Hematopoietic multipotent progenitor cell treated with erythropoietin and hydrocortisone succinate and interleukin-3 and kit ligand, for 17 days (in vitro differentiated cells): ENCODE data around the gene CCDC200.
"Not testable (repeated sequence)": the region's sequence is repeated elsewhere in the genome, so short reads cannot be mapped to it uniquely, and the experiment has no call there.

Source experiments
- DNase-seq: peaks from one replicate; pipeline ENCODE4 v3.0.0-alpha.2; 2015; ENCODE audit warnings: low spot score

The CCDC200 gene

DNA sequence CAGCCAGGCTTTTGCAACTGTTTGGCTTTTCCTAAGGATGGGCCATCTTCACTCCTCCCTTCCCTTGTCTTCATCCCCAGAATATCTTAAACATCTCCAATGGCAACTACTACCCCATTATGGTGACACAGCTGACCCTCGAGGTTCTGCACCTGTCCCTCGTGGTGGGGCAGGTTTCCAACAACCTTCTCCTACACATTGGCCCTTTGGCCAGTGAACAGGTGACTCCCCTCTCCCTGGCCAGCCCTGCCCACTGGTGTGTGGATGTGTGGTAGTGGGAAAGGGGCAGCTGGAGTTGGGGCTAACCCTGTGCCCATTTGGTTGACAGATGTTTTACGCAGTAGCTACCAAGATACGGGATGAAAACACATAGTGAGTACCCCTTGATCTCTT is 12.1 kb downstream of the CCDC200 start:
- DNase-seq = no peak

DNA sequence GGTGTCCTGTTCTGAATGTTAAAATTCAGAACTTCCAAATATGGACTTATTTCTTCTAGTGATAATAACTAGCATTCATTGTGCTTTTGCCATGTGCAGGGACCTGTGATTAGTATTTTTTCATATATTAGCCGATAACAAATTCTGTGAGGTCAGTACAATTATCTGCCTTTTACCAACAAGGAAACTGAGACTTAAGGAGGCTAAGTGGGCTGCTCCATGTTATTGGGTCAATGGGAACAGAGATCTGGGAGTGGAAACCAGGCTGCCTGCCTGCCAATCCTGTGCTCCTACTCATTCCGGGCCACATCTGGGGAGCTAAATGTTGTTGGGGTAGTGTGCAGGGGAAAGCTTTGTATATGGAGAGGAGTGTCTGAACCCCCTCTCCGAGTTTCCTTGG is 13.1 kb downstream of the CCDC200 start:
- no peak for DNase-seq

DNA sequence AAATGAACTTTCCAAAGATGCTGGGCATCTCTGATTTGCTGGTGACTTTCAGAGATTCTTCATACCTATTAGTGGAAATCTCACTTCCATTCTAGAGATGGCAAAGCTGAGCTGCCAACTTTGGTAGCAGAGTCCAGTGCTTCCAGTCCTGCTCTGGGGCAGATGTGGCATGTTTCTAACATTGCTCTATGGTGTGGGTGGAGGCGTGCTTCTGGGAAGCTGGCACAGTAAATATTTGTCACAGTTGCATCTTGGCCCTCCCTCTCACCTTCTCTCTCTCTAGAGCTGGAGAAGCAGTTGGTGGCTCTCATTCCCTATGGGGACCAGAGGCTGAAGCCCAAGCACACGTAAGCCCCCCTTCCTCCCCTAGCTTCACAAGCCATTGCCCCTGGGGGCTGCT is 14.9 kb downstream of the CCDC200 start:
- DNase-seq = no peak

DNA sequence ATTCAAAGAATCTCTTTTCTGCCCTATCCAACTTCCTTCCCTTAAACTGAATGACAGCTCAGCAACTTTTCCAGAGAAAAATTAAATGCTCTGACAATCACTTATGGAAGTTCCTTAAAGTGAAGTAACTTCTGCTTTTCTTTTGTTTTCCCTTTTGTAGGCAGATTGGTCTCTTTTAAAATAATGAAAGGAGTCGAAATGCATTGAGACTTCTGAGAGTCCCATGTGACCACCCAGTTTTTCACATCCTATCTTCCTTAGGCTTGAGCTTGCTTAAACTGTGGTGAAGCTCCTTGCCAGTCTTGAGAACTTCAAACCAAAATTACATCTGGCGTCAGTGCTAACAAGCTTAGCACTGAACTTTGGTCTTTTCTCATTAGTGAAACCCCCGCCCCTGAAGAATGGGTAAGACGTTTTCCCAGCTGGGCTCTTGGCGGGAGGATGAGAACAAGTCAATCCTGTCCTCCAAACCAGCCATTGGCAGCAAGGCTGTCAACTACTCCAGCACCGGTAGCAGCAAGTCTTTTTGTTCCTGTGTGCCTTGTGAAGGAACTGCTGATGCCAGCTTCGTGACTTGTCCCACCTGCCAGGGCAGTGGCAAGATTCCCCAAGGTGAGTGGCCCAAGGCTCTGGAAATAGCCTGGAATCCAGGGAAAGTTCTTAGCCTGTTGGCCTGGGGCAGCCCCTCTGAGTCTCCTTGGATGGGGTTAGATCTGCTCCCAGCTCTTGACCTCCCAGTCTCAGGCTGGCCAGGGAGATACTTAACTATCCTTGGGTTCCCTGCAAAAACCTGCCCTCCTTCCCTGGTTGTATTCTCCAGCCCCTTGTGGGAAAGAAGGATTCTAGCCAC is 15.6 kb downstream of the CCDC200 start:
- no peak for DNase-seq

DNA sequence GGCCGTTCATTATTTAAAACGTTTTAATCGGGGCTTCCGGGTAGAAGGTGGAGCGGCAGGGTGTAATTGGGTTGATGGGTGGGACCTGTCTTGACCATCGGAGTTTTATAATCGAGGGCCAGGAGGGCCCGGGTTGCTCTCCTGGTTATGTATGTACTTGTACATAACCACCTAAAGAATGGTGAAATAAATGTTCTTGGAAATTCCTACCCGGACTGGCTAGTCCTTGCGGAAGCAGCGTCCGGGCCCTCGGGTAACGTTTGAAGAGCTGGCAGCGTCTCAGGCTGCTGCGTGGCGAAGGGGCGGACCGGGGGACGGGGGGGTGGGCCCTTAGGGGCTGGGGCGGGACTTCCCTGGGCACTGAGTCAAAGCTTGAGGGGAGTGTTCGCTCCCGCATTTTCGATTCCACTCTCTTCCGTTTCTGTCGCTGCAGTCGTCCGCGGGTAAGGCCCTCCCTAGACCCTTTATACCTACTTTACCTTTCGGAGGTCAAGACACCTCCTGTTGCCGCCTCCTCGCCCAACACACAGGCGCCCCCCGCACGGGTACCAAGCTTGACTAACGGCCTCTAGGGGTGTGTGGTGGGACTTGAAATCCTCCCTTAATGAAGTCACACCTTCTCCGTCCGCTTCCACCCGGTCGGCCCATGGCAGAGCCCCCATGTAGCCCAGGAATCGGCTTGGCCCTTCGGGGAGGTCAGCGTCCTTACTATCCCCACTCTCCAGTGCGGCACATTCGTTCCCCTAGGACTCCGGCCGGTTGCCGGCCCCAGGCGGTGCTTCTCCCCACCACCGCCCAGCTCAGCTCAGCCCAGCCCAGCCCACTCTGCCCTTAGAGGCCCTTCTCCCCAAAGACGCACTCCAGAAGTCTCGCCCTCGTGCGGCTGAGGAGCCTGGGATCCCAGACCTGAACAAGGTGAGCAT is 16.7 kb downstream of the CCDC200 start, which contains the start of gene TMEM106A:
Gene TMEM106A (plus strand): TSS at position 396 of the 923 bp plus-strand sequence. CDS start 1,167 bp downstream, outside the sequence.
- peak; percentile 50 for DNase-seq

DNA sequence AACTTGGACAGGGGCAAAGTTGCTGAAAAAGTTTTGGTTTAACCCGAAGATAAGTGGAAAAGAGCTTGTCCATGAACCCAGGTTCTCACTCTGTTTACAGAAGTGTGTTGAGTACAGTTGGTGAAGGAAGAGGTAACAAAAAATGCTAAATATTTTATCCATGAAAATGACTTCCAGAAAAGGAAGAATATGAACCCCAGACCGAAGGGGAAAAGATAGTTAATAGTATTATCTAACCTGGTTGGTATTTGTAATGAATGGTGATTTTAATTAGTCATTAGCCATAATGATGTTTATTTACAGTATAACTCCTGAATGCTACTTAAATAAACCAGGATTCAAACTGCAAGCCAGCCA is 17.3 kb downstream of the CCDC200 start:
- no peak for DNase-seq

DNA sequence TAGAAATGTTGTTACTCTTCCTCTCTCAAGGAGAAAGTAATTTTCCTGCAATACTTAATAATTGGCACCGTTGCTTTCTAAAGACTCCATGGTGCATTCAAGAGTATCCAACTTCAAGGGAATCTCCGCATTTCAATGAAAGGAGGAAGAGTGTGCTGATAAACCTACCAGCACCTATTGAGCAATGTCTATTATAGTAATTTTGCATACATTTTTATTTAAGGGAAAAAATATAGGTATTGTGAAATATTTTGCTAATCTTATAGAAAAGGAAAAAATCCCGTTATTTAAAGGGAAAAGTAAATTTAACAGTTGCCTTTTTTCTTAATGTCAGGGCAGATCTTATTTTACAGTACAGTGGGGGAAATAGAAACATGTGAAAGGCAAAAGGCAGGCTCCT is 17.8 kb downstream of the CCDC200 start:
- no peak for DNase-seq

DNA sequence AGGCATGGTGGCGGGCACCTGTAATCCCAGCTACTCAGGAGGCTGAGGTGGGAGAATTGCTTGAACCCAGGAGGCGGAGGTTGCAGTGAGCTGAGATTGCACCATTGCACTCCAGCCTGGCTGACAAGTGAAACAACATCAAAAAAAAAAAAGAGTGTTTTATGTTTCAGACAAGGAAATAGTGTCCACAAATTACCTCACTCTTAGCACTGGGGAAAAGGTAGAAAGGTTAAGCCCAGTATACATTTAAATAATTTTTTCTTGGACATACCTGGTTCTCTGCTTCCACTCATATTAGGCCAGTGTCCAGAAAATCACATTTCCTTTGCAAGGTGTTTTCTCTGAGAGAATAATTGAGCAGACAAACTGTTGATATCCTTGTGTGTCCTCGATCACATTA is 25.4 kb downstream of the CCDC200 start:
- DNase-seq = not testable (repeated sequence)

DNA sequence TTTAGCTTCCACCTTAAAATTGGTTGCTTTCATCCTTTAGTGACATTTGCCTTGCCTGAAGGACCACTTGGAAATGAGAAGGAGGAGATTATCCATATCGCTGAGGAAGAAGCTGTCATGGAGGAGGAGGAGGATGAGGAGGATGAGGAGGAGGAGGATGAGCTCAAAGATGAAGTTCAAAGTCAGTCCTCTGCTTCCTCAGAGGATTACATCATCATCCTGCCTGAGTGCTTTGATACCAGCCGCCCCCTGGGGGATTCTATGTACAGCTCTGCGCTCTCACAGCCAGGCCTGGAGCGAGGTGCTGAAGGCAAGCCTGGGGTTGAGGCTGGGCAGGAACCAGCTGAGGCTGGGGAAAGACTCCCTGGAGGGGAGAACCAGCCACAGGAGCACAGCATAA is 28.3 kb downstream of the CCDC200 start:
- no peak for DNase-seq

DNA sequence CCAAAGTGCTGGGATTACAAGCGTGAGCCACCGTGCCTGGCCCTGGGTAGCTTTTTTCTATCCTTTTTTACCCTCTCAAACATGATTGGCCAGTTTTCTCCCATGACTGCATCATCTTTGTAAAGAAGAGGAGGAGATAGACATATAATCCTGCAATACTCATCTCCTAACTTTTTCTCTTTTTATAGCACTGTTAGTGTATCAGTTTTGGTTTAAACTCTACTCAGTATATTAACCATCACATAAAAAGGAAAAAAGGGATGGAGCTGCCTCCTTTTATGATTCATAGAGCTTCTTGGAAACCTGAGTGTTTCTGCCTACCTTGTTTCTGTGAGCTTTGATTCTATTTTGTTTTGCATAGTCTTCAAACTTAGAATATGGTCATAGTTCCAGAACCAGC is 28.8 kb downstream of the CCDC200 start:
- DNase-seq = no peak

DNA sequence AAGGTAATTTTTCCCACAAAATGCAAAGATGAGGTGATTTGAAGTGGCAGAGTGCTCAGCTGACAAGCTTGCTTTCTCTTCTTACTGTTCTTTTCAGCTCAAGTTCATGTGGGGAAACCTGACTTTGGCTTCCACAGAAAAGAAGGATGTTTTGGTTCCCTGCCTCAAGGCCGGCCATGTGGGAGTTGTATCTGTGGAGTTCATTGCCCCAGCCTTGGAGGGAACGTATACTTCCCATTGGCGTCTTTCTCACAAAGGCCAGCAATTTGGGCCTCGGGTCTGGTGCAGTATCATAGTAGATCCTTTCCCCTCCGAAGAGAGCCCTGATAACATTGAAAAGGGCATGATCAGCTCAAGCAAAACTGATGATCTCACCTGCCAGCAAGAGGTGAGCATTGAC is 35.2 kb downstream of the CCDC200 start:
- DNase-seq = no peak

DNA sequence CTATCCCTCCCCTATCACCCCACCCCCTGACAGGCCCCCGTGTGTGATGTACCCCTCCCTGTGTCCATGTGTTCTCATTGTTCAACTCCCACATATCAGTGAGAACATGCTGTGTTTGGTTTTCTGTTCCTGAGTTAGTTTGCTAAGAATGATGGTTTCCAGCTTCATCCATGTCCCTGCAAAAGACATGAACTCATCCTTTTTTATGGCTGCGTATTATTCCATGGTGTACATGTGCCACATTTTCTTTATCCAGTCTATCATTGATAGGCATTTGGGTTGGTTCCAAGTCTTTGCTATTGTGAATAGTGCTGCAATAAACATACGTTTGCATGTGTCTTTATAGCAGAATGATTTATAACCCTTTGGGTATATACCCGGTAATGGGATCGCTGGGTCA is 41.8 kb downstream of the CCDC200 start:
- DNase-seq = not testable (repeated sequence)

DNA sequence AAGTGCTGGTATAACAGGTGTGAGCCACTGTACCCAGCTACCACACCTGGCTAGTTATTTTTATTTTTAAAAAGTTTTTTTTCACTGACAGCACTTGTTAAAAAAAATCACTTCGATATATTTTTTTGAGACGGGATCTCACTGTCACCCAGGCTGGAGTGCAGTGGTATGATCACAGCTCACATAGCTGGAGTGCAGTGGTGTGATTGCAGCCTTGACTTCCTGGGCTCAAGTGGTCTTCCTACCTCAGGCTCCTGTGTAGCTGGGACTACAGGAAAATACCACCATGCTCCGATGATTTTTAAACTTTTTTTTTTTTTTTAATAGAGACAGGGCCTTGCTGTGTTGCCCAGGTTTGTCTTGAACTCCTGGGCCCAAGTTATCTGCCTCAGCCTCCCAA is 44.5 kb downstream of the CCDC200 start:
- no peak for DNase-seq

DNA sequence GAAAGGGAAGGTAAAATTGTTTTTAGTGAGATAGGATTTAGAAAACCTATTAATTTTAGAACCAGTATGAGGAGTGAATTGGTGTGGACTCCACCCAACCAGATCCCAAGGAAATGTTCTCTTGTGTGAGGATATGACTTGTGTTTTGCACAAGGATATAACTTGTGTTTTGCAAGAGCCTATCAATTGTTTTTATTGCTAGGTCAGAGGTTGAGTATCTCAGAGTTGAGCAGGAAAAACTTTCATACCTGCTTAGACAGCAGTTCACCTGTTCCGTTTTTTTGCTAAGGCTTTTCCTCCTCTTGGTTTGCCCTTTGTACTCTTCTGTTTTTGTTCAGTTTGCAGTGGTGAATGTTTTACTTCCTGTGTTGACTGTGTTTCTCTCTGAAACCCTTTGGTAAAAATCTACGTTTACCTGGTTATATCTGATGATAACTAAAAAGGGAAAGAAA is 52.3 kb downstream of the CCDC200 start:
- no peak for DNase-seq

DNA sequence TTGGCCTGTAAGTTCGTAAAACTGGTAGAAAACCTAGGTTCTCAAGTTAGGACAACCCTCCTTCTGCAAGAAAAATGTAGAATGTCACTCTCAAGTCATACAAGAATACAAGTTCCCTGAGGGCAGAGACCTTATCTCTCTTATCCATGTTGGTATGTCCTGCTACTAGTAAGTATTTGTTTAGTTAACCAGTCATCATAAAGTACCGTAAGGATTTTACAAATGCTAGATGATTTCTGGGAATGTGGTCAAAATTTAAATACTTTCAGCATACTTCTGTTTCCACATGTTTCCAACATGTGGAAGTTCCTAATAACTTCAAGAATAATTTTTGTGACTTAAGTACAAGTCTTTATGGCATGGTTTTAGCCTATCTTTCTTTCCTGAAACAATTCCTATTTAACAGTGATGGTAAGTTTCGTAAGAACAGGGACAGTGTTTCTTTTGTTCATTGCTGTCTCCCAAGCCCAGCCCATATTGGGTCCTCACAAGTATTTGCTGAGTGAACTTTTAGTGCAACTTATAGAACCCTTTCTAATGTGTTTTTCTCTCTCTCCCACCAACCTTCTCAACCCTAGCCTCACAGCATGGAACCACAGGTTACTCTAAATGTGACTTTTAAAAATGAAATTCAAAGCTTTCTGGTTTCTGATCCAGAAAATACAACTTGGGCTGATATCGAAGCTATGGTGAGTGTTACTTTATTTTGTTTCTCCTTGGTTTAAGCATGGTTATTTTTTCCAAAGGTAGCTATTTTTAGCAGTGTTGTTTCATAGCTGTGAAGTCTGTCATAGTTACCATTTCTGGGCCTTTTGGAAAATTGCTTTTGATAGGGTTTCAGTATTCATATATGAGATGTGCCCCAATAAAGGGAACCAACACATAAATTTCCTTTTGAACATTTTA is 53.0 kb downstream of the CCDC200 start:
- DNase-seq = no peak

DNA sequence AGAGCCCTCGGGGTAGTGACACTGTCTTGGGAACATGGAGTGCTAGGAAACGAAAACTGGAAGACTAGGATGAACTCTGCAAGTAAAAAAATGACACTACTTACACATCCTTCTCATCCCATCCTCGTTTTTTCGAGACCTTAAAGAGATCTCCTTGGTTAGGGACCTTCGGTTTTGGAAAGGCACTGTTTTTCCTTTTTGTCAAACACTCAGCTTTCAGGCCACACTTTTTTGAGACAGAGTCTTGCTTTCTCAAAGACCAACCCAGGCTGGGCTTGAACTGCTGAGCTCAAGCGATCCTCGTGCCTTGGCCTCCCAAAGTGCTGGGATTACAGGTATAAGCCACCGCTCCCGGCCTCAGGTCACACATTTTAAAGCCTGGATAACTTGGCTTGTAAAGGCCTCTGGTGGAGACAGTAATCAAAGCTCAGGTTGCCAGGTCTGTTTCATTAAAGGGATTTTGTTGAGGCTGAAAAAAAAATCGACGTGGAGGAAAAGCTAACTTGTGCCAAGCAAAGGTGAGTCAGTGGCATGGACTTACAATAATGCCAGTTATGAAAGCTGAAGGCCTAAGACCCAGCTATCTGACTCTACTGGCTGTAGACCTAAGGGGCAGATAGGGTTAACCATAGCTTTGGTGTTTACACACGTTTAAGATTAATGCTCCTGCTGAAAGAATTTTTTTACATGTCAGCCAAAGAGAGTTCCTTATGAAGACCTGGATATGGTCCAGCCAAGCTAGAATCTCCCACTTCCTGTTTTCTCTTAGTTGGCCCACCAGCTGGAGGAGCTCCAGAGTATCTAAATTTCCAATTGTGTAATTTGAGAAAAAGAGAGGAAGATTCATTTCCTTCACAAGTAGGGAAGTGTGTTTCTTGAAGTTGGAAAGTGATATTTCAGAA is 56.6 kb downstream of the CCDC200 start:
- peak; percentile 84 for DNase-seq
